BE2C (cell line): Measurements from ENCODE around the gene FBXO33.

Source experiments
- DNase-seq: peaks from one replicate; pipeline ENCODE4 v3.0.0-alpha.2; 2020
- H3K27me3 ChIP-seq: fragments of 250-450 bp; sonication (Bioruptor Pico); 2 replicates; pipeline ENCODE4 v1.5.1; 2020; ENCODE audit warnings: mild to moderate bottlenecking
- H3K36me3 ChIP-seq: fragments of 250-450 bp; sonication (Bioruptor Pico); 2 replicates; pipeline ENCODE4 v1.5.1; 2020; ENCODE audit warnings: mild to moderate bottlenecking
- H3K4me1 ChIP-seq: fragments of 250-450 bp; sonication (Bioruptor Pico); 2 replicates; pipeline ENCODE4 v1.5.1; 2020
- H3K4me3 ChIP-seq: 2 replicates; pipeline ENCODE4 v1.5.1; 2011; ENCODE audit warnings: low read depth, low read length
- H3K9me3 ChIP-seq: fragments of 250-450 bp; sonication (Bioruptor Pico); 2 replicates; pipeline ENCODE4 v1.5.1; 2020
- CTCF ChIP-seq: IDR thresholded peaks from 2 replicates; pipeline ENCODE4 v1.5.1; 2012; ENCODE audit warnings: mild to moderate bottlenecking, low read depth, low read length

The FBXO33 gene

GRCh38 chr14:39376667-39377403 is 55.4 kb downstream of the FBXO33 start:
- no peaks in the 10 kb centered on the region for H3K36me3 ChIP-seq
- no peaks in the 10 kb centered on the region for H3K9me3 ChIP-seq
- H3K27me3 ChIP-seq = no peaks in the 10 kb centered on the region
- H3K4me1 ChIP-seq = 0 out of 2 replicates have a peak, but pooled peaks cover 3% of the 10 kb centered on the region
- no peak for TF ChIP-seq CTCF
- no peak for DNase-seq
- H3K4me3 ChIP-seq = no peak overlapping the region

GRCh38 chr14:39374851-39375250 is 57.4 kb downstream of the FBXO33 start:
- H3K9me3 ChIP-seq = no peaks in the 10 kb centered on the region
- no peaks in the 10 kb centered on the region for H3K27me3 ChIP-seq
- H3K4me1 ChIP-seq = 0 out of 2 replicates have a peak, but pooled peaks cover 3% of the 10 kb centered on the region
- TF ChIP-seq CTCF = no peak
- no peak for DNase-seq
- H3K4me3 ChIP-seq = no peak overlapping the region
- H3K36me3 ChIP-seq = no peaks in the 10 kb centered on the region

- no peak overlapping the region for H3K4me3 ChIP-seq
- peaks cover 7% of the 10 kb centered on the region for H3K4me1 ChIP-seq
- TF ChIP-seq CTCF = no peak
- H3K9me3 ChIP-seq = no peaks in the 10 kb centered on the region
- H3K27me3 ChIP-seq = no peaks in the 10 kb centered on the region
- no peaks in the 10 kb centered on the region for H3K36me3 ChIP-seq
- no peak for DNase-seq
Observed at GRCh38 chr14:39372656-39373055, 59.6 kb downstream of the FBXO33 start.

GRCh38 chr14:39370415-39370814 is 61.8 kb downstream of the FBXO33 start:
- DNase-seq = no peak
- Histone ChIP-seq H3K36me3 (no peaks in the 10 kb centered on the region), H3K4me1 (peaks cover 4% of the 10 kb centered on the region), H3K4me3 (no peak overlapping the region), H3K27me3 (no peaks in the 10 kb centered on the region), H3K9me3 (no peaks in the 10 kb centered on the region)
- TF ChIP-seq CTCF = no peak

GRCh38 chr14:39369029-39369428 is 63.2 kb downstream of the FBXO33 start:
- H3K9me3 ChIP-seq = no peaks in the 10 kb centered on the region
- H3K27me3 ChIP-seq = no peaks in the 10 kb centered on the region
- peaks cover 4% of the 10 kb centered on the region for H3K4me1 ChIP-seq
- H3K4me3 ChIP-seq = no peak overlapping the region
- H3K36me3 ChIP-seq = no peaks in the 10 kb centered on the region
- no peak for DNase-seq
- TF ChIP-seq CTCF = no peak

- peak; percentile 71 for DNase-seq
- no peaks in the 10 kb centered on the region for H3K27me3 ChIP-seq
- peaks cover 4% of the 10 kb centered on the region for H3K4me1 ChIP-seq
- peak; percentile 77 for TF ChIP-seq CTCF
- H3K36me3 ChIP-seq = no peaks in the 10 kb centered on the region; the same call in 1 of the 2 replicates
- H3K9me3 ChIP-seq = no peaks in the 10 kb centered on the region
- no peak overlapping the region for H3K4me3 ChIP-seq
Observed at GRCh38 chr14:39368261-39368959, 63.8 kb downstream of the FBXO33 start.
